GM18951 (cell line): ENCODE results near the gene RAB42.

Experiments
- POLR2A ChIP-seq: IDR thresholded peaks from 4 replicates; pipeline ENCODE4 v1.6.1; 2011; ENCODE audit warnings: mild to moderate bottlenecking; ENCODE audit not compliant: insufficient read length, insufficient read depth; ENCODE audit errors: extremely low read depth
- in situ Hi-C: fragments of 300-500 bp; cut with MboI; formaldehyde crosslinking; loops from one replicate; pipeline ENCODE4 v1.12.0; 2022; ENCODE audit warnings: low sequenced_read_pairs, mixed read lengths, inconsistent platforms; ENCODE audit not compliant: unreplicated experiment

RAB42 gene

DNA sequence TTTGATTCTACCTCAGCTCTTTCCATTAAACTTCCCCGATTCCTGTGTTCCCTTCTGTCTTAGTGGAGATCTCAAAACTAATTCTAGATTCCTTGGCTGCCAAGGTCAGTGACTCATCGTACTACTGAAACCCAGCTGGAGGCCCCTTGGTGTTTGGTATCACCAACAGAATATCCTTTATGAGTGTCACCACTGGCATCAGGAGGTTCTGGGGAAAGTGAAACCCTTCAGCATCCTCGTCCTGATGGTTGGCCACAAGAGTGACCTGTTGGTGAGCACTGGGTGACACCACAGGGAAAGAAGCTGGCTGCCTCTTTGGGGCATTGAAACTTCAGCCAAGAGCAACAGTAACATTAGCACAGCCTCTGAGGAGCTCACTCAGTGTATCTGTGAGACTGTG is 9.6 kb downstream of the RAB42 start:
- in situ Hi-C loops, result loop anchor here (10.0 to 25.0 kb wide), 2 partner anchors 87 to 189 kb away; no protein-coding TSS in a partner anchor
- TF ChIP-seq POLR2A, result no peak

DNA sequence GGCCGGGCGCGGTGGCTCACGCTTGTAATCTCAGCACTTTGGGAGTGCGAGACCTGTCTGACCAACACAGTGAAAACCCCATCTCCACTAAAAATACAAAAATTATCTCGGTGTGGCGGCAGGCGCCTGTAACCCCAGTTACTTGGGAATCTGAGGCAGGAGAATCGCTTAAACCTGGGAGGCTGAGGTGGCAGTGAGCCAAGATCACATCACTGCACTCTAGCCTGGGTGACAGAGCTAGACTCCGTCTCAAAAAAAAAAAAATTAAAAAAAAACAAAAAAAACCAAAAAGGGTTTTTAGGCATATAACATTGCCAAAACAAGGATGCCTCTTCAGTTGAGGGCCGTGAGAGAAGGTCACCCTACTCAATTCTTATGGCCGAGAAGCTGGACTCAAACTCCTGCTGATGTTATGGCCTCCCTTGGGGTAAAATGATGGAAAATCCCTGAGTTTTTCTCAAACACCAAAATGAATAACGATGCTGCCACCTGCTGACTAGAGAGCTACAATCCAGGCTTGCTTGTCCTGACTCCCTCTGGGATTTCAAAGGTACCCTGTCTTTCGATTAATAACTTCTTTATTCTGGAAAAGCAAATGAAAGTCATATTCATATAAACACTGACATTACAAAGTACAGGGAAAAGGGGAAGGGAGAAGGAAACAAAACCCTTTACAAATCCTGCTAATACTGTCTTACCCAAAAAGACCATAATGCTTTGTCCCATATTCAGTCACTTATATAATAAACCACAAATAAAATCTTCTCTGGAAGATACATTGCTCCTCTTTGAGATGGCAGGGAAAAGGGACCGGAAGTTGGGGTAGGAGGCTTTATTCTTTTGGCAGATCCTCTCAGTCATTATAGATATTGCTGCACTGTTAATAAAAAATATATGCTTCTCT is 10.7 kb downstream of the RAB42 start:
- no peak for TF ChIP-seq POLR2A
- in situ Hi-C loops, result loop anchor here (10.0 to 25.0 kb wide), 2 partner anchors 88 to 190 kb away; no protein-coding TSS in a partner anchor

DNA sequence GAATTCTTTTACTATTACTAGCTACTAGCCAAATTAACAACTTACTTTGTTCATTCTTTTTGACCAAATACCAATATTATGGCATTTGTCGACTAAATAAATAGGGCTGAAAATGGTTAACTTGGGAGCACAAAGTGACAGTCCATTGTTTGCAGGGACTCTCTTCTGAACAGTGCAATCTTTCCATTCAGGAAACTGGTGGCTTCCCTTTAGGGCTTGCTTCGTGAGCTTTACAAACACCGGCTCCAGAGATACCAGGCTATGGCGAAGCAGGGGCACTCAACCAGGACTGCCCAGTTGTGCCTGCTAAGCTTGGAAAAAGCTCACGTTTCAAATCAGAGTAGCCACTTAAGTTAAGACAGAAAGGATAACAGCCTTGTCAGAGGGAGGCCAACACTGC is 12.3 kb downstream of the RAB42 start:
- in situ Hi-C loops, result loop anchor here (10.0 to 25.0 kb wide), 2 partner anchors 90 to 192 kb away; no protein-coding TSS in a partner anchor
- TF ChIP-seq POLR2A, result no peak

DNA sequence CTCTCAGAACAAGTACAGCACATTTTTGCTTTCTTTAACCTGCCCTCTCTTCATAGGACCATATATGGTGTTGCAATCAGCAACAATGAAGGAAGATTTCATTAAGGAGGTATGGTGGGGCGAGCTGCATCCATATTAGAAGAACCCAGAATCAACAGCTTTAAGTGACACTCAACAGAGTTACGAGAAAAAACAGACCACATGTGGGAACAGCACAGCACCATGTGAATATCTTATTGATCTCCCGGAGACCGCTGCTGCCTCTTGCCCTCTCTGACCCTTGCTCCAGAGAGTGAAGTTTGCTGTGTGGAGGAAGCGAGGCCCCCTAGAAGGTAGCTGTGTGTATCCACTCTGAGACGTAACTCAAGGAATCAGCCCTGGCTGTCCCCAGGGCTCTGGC is 12.9 kb downstream of the RAB42 start:
- no peak for TF ChIP-seq POLR2A
- in situ Hi-C loops, result loop anchor here (10.0 to 25.0 kb wide), 2 partner anchors 90 to 193 kb away; no protein-coding TSS in a partner anchor

DNA sequence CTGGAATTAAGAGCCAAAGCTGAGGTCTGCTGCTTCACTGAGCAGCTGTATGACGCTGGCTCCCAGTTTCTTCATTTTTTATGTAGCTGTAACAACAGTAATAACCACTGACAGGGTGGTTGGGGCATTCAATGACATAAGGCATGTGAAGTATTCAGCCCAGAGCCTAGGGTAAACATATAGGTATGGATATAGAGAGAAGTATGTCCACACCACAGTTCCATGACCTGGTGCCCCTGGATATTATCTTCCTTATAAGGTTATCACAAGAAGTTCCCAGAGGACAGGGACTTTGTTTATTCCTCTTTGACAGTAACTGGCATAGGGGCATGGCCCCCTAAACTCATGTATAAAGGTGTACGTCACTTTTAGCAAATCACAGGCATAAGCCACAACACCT is 14.7 kb downstream of the RAB42 start:
- no peak for TF ChIP-seq POLR2A
- in situ Hi-C loops, result loop anchor here (10.0 to 25.0 kb wide), 2 partner anchors 92 to 194 kb away; no protein-coding TSS in a partner anchor

DNA sequence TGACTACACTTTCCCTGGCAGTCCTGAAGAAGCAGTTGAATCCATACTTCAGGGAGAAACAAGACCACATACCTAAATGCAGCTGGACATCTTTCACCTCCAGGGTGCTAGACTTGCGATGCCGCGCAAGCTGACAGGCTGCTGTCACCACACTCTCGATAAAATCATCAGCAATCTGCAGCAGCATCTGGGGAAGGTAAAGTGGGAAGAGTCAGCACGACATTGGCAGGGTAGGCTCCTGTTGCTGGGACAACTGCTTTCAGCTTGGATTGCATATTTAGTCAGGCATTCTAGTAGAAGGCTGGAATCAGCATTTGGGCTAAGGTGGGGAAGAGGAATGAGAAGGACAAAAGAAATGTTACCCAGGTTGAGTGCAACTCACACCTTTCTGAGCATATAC is 21.1 kb downstream of the RAB42 start:
- TF ChIP-seq POLR2A, result no peak
- in situ Hi-C loops, result loop anchor here (25.0 kb wide), 1 partner anchor 201 kb away; no protein-coding TSS in a partner anchor

DNA sequence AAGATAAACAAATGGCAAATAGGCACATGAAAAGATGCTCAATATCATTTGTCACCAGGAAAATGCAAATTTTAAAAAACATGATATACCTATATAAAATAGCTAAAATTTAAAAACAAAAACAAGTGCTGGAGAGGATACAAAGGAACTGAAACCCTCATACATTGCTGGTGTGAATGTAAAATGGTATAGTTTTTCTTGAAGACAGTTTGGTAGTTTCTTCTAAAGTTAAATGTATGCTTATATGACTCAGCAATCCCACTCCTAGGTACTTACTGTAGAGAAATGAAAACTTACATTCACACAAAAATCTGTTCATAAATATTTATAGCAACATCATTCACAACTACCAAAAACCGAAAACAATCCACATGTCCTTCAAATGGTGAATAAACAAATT is 39.6 kb downstream of the RAB42 start:
- in situ Hi-C loops, result no loop called here
- TF ChIP-seq POLR2A, result no peak

DNA sequence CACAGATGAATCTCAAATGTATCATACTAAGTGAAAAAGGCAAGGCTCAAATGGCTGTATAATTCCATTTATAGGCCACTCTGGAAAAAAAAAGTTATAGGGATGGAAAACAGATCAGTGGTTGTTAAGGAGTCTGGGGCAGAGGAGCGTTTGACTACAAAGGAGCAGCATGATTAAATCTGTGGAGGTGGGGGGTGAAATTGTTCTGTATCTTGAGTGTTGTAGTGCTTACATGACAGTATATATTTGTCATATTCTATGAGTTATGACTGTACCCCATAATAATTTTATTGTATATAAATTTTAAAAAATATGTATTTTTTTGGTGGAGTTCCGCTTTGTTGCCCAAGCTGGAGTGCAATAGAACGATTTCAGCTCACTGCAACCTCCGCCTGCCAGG is 40.5 kb downstream of the RAB42 start:
- no peak for TF ChIP-seq POLR2A
- in situ Hi-C loops, result no loop called here

DNA sequence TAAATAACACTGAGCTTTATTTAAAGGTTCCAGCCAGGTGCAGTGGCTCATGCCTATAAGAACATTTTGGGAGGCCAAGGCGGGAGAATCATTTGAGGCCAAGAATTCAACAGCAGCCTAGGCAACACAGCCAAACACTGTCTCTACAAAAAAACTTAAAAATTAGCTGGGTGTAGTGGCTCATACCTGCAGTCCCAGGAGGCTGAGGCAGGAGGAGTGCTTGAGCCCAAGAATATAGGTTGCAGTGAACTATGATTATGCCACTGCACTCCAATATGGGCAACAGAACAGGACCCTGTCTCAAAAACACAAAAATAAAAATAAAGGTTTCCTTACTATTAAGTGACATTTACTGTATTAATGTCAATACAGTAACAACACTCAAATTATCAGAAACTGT is 48.7 kb downstream of the RAB42 start:
- in situ Hi-C loops, result no loop called here

DNA sequence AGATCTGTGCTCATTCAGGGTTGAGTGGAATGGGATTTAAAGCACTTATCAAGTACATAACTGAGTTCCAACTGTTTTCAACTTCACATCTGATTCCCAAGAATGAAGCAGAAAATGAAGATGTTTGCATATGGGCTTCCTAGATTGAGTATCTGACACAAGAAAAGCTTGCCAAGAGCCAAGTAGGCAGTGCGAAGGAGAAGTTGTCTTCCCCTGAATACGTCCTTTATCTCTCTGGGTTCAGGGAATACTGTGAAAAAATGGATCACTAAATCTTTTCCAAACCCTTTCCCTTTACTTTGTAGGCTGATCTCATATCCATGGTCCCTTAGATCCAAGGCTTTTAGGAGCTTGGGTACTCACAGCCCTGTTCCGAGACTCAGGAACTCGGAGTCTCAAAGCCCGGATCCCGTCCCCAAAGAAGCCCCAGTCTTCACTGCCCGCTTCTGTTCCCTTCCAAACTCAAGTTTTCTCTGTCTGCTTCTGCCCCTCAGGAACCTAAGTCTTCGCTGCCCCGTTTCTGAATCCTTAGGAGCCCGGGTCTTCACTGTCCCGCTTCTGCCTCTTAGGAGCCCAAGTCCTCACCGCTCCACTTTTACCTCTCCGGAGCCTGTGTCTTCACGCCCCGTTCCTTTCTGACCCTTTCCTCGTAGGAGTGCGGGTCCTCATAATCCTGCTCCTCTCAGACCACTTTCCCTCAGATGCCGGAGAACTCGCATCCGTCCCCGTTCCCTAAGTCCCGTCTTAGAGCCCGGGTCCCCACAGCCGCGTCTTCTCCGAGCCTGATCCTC is 50.2 kb downstream of the RAB42 start:
- TF ChIP-seq POLR2A, result no peak
- in situ Hi-C loops, result no loop called here

More for the DNA sequence above, 48.7 kb downstream of the RAB42 start:
- no peak for TF ChIP-seq POLR2A

DNA sequence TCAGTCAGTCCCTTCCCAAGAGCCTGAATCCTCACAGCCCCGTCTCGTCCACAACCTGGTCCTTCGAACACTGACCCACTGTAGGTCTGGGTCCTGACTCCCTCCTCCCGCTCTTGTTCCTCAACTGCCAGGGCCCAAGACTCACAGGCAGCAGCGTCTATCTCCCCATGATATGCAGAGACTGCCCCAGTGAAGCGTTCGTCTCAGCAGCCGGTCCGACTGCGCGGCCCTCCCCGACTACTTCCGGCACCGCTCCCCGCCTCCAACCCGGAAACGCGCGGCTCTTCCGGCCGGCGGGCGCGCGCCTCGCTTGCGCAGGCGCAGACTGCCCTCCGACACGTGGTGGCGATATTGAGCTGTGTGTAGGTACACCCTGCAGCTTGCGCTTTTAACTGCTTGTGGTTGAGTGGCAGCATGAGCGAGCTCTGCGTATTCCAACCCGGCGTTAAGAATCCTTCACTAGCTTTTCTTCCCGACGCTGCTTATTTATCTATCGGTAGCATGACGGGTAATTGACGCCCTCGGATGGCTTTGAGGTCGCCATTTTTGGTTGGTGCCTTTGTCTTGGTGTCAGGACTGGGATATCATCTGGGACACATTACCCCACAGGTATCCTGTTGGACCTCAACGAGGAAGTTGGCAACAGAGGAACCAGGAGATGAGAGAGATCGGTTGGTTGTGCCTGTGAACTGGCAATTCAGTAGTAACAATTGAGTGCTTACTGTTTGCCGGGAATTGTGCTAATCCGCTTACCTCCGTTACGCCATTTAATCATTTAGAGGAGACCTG is 51.0 kb downstream of the RAB42 start, which contains the start of gene TAF12:
Gene TAF12 (minus strand): TSS at position 221 of the 789 bp plus-strand sequence. CDS start 20,986 bp downstream, outside the sequence.
- in situ Hi-C loops, result no loop called here
- peak; percentile 99 for TF ChIP-seq POLR2A

DNA sequence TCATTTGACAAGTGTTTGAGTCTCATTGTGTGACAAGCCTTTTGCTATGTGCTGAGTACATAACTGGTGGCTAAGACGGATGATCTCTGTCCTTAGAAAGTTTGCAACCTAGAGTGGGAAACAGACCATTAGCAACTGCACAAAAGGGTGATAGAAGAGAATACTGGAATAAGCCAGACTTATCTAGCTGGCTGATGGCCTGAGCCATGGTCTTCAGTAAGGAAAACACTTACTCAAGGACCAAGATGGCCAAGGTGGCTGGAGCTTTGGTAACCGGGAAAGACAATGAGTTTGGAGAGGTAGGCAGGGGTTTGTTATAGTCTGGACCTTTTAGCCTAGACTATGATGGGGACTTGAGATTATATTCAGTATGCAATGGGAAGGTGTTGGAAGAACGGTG is 52.4 kb downstream of the RAB42 start:
- in situ Hi-C loops, result no loop called here
- no peak for TF ChIP-seq POLR2A
